ENCODE data around the gene DIPK1B.

DIPK1B gene

DNA sequence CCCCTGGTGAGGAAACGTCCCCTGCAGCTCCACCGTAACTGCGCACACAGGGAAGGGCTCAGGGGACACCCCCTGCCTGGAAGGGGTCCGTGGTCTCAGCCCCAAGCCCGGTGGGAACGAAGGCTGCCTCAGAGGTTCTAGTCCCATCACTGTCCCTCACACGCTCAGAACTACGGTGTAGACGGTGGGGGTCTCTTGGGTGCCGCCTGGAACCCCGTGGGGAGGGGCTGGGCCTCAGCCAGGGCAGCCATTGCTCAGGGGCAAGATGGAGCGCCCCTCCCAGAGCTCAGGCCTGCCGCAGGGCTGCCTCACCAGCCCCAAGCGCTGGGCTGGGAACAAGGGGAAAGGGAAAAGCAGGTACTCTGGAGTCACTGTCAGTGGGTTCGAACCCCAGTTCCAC, 28.0 kb upstream of the DIPK1B start:
- no peaks in the 10 kb centered on the region for H3K79me1 ChIP-seq (ENCODE audit: low read depth, low read length)
- H2BK15ac ChIP-seq (ENCODE audit: low read length): peak overlapping the region; percentile 63
- peaks cover 8 to 15% of the 10 kb centered on the region in 2 donors for H3K4me1 ChIP-seq (ENCODE audit: control insufficient read depth in 2 of 2, insufficient read depth in 1 of 2, low read depth in 1 of 2, low read length in 2 of 2)
- H4K8ac ChIP-seq (ENCODE audit: low read depth, low read length): peak overlapping the region; percentile 45
- H3K18ac ChIP-seq (ENCODE audit: low read length): no peak overlapping the region
- no peaks in the 10 kb centered on the region for H3K36me3 ChIP-seq (replicated peaks in 1 of 2; ENCODE audit: control insufficient read depth in 2 of 2, insufficient read depth in 2 of 2, low read length in 2 of 2)
- no CpG with 5 or more reads among the region's 15 CpGs for WGBS, 2 donors (ENCODE audit: extremely low coverage in 2 of 2, insufficient read length in 2 of 2, insufficient replicate concordance in 1 of 2)
- no peak overlapping the region for H2AFZ ChIP-seq (ENCODE audit: low read length)
- H2AK5ac ChIP-seq (ENCODE audit: low read depth, low read length): peak overlapping the region; percentile 25
- no peak overlapping the region for H2BK120ac ChIP-seq (ENCODE audit: low read depth, low read length)
- no peak overlapping the region for H3K4me3 ChIP-seq (ENCODE audit: low read length in 2 of 2)
- H3K9ac ChIP-seq (ENCODE audit: low read depth, low read length, poor library complexity): no peak overlapping the region
- peak overlapping the region; percentile 25 for H3K23ac ChIP-seq (ENCODE audit: low read depth, low read length, poor library complexity)
- no peak for DNase-seq (ENCODE audit: low spot score)
- H3K14ac ChIP-seq (ENCODE audit: low read length): peak overlapping the region; percentile 63
- no peak overlapping the region for H3K27ac ChIP-seq (replicated peaks; ENCODE audit: low read length)
- H3K9me3 ChIP-seq (replicated peaks in 1 of 2; ENCODE audit: control insufficient read depth in 2 of 2, insufficient read depth in 1 of 2, low read depth in 1 of 2, low read length in 2 of 2): no peaks in the 10 kb centered on the region
- H3K4me2 ChIP-seq (ENCODE audit: insufficient read depth, low read length, poor library complexity, severe bottlenecking): no peak overlapping the region
- H2BK5ac ChIP-seq (ENCODE audit: low read length): no peak overlapping the region
- H3K4ac ChIP-seq (ENCODE audit: low read length): no peak overlapping the region
- no peak overlapping the region for H2BK12ac ChIP-seq (ENCODE audit: low read length)
- H3K27me3 ChIP-seq (ENCODE audit: control insufficient read depth in 3 of 3, insufficient read depth in 3 of 3, low read depth in 1 of 3, low read length in 3 of 3): peaks cover 8 to 46% (median 42%) of the 10 kb centered on the region in 3 experiments
- H4K91ac ChIP-seq (ENCODE audit: low read depth, low read length, poor library complexity): no peak overlapping the region

DNA sequence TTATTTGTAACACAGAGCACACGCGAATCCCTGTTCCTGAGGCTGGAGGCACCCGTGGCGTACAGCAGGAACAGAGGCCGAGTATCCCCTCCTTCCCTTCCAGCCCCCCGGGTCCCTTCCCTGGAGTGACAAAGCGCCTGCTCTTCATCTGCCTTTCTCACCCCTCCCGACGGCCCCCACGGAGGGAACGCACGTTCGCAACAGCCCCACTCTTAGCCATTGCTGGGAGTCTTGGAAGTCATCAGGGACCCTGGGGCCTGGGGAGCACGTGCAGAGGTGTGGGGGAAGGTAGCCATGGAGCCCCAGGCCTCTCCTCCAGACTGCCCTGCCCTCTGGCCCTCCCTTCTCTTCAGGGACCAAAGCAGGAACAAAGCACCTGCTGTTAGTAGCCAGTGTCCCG, 27.6 kb upstream of the DIPK1B start:
- H3K4me1 ChIP-seq (ENCODE audit: control insufficient read depth in 2 of 2, insufficient read depth in 1 of 2, low read depth in 1 of 2, low read length in 2 of 2): peaks cover 8 to 12% of the 10 kb centered on the region in 2 donors
- no peak overlapping the region for H3K4me3 ChIP-seq (ENCODE audit: low read length in 2 of 2)
- no peak overlapping the region for H3K27ac ChIP-seq (replicated peaks; ENCODE audit: low read length)
- peaks cover 8 to 46% (median 44%) of the 10 kb centered on the region in 3 experiments for H3K27me3 ChIP-seq (ENCODE audit: control insufficient read depth in 3 of 3, insufficient read depth in 3 of 3, low read depth in 1 of 3, low read length in 3 of 3)
- peak overlapping the region; percentile 25 for H3K23ac ChIP-seq (ENCODE audit: low read depth, low read length, poor library complexity)
- H2BK120ac ChIP-seq (ENCODE audit: low read depth, low read length): no peak overlapping the region
- H4K91ac ChIP-seq (ENCODE audit: low read depth, low read length, poor library complexity): no peak overlapping the region
- peak overlapping the region; percentile 24 for H3K9ac ChIP-seq (ENCODE audit: low read depth, low read length, poor library complexity)
- no peaks in the 10 kb centered on the region for H3K79me1 ChIP-seq (ENCODE audit: low read depth, low read length)
- peak overlapping the region; percentile 27 for H2AK5ac ChIP-seq (ENCODE audit: low read depth, low read length)
- no peaks in the 10 kb centered on the region for H3K9me3 ChIP-seq (replicated peaks in 1 of 2; ENCODE audit: control insufficient read depth in 2 of 2, insufficient read depth in 1 of 2, low read depth in 1 of 2, low read length in 2 of 2)
- no peak overlapping the region for H3K4ac ChIP-seq (ENCODE audit: low read length)
- H2BK15ac ChIP-seq (ENCODE audit: low read length): no peak overlapping the region
- no peak overlapping the region for H3K4me2 ChIP-seq (ENCODE audit: insufficient read depth, low read length, poor library complexity, severe bottlenecking)
- no peak overlapping the region for H2AFZ ChIP-seq (ENCODE audit: low read length)
- H3K14ac ChIP-seq (ENCODE audit: low read length): no peak overlapping the region
- no peak overlapping the region for H2BK12ac ChIP-seq (ENCODE audit: low read length)
- DNase-seq (ENCODE audit: low spot score): no peak
- no peaks in the 10 kb centered on the region for H3K36me3 ChIP-seq (replicated peaks in 1 of 2; ENCODE audit: control insufficient read depth in 2 of 2, insufficient read depth in 2 of 2, low read length in 2 of 2)
- no peak overlapping the region for H3K18ac ChIP-seq (ENCODE audit: low read length)
- WGBS, 2 donors (ENCODE audit: extremely low coverage in 2 of 2, insufficient read length in 2 of 2, insufficient replicate concordance in 1 of 2): no CpG with 5 or more reads among the region's 15 CpGs
- no peak overlapping the region for H2BK5ac ChIP-seq (ENCODE audit: low read length)
- no peak overlapping the region for H4K8ac ChIP-seq (ENCODE audit: low read depth, low read length)

DNA sequence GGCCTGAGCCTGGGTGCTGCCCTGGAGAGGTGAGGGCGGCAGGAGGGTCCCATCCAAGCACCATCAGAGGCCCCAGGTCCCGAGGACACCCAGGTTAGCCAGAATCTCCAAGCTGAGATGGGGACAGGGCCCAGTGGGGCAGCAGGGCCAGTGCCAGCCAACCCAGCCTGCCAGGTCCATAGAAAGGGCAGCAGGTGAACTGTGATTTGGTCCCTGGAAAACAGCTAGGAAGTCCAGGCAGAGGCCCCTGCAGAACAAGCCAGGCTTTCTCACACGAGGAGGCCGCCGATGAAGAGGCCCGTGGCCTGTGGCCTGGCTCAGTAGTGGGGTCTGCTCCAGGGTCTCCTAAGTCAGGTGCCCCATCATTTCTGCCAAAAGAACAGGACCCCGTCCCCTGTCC, 27.2 kb upstream of the DIPK1B start:
- no peak overlapping the region for H3K14ac ChIP-seq (ENCODE audit: low read length)
- H2BK5ac ChIP-seq (ENCODE audit: low read length): no peak overlapping the region
- peaks cover 8 to 48% (median 46%) of the 10 kb centered on the region in 3 experiments for H3K27me3 ChIP-seq (ENCODE audit: control insufficient read depth in 3 of 3, insufficient read depth in 3 of 3, low read depth in 1 of 3, low read length in 3 of 3)
- H3K79me1 ChIP-seq (ENCODE audit: low read depth, low read length): no peaks in the 10 kb centered on the region
- H2BK12ac ChIP-seq (ENCODE audit: low read length): no peak overlapping the region
- no peaks in the 10 kb centered on the region for H3K9me3 ChIP-seq (replicated peaks in 1 of 2; ENCODE audit: control insufficient read depth in 2 of 2, insufficient read depth in 1 of 2, low read depth in 1 of 2, low read length in 2 of 2)
- H3K18ac ChIP-seq (ENCODE audit: low read length): no peak overlapping the region
- peaks cover 8 to 12% of the 10 kb centered on the region in 2 donors for H3K4me1 ChIP-seq (ENCODE audit: control insufficient read depth in 2 of 2, insufficient read depth in 1 of 2, low read depth in 1 of 2, low read length in 2 of 2)
- H2BK120ac ChIP-seq (ENCODE audit: low read depth, low read length): no peak overlapping the region
- H3K4me3 ChIP-seq (ENCODE audit: low read length in 2 of 2): no peak overlapping the region
- no peak overlapping the region for H2BK15ac ChIP-seq (ENCODE audit: low read length)
- no peak for DNase-seq (ENCODE audit: low spot score)
- WGBS, 2 donors (ENCODE audit: extremely low coverage in 2 of 2, insufficient read length in 2 of 2, insufficient replicate concordance in 1 of 2): no CpG with 5 or more reads among the region's 7 CpGs
- peak overlapping the region; percentile 25 for H3K23ac ChIP-seq (ENCODE audit: low read depth, low read length, poor library complexity)
- H4K8ac ChIP-seq (ENCODE audit: low read depth, low read length): no peak overlapping the region
- H3K27ac ChIP-seq (replicated peaks; ENCODE audit: low read length): no peak overlapping the region
- H3K4me2 ChIP-seq (ENCODE audit: insufficient read depth, low read length, poor library complexity, severe bottlenecking): no peak overlapping the region
- no peak overlapping the region for H3K4ac ChIP-seq (ENCODE audit: low read length)
- H2AFZ ChIP-seq (ENCODE audit: low read length): no peak overlapping the region
- H4K91ac ChIP-seq (ENCODE audit: low read depth, low read length, poor library complexity): no peak overlapping the region
- H2AK5ac ChIP-seq (ENCODE audit: low read depth, low read length): peak overlapping the region; percentile 27
- H3K9ac ChIP-seq (ENCODE audit: low read depth, low read length, poor library complexity): peak overlapping the region; percentile 24
- no peaks in the 10 kb centered on the region for H3K36me3 ChIP-seq (replicated peaks in 1 of 2; ENCODE audit: control insufficient read depth in 2 of 2, insufficient read depth in 2 of 2, low read length in 2 of 2)

DNA sequence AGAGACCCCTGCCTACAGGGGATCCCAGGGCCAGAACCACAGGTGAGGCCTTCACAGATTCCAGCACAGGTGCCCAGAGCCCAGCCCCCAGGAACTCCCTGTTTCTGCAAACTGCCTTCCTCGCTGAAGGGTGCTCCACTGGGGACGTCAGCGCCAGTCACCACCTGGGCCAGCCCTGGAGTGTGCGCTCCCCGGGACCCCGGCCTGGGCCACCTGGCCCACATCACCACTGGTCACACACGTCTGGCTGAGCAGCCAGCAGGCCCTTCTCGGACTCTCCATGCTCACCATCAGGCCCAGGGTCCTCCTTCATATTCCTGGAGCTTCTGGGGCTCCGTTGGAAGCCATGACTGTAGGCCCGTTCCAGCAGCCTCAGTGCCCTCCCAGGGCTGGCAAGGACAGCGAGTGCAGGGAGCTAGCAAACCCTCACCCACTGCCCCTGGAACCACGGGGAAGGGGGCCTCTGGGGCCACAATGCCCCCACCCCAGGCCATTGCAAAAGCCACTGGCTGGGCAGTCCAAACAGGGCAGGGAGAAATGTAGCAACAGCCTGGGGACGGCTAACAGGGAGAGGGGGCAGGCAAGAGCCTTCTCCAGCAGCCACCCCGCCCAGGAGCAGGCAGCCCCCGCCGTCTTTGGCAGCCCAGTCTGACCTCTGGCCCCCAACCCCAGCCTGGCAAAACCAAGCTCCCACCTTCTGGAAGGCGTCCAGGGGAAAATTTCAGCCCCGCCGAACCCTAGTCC, 26.4 kb upstream of the DIPK1B start:
- Histone ChIP-seq H4K91ac (ENCODE audit: low read depth, low read length, poor library complexity) (no peak overlapping the region), H3K79me1 (ENCODE audit: low read depth, low read length) (no peaks in the 10 kb centered on the region), H3K27me3 (ENCODE audit: control insufficient read depth in 3 of 3, insufficient read depth in 3 of 3, low read depth in 1 of 3, low read length in 3 of 3) (peaks cover 8 to 55% (median 46%) of the 10 kb centered on the region in 3 experiments), H2AFZ (ENCODE audit: low read length) (peak overlapping the region; percentile 94), H3K18ac (ENCODE audit: low read length) (peak overlapping the region; percentile 90), H3K23ac (ENCODE audit: low read depth, low read length, poor library complexity) (peak overlapping the region; percentile 73), H2BK5ac (ENCODE audit: low read length) (peak overlapping the region; percentile 82), H3K9me3 (replicated peaks in 1 of 2; ENCODE audit: control insufficient read depth in 2 of 2, insufficient read depth in 1 of 2, low read depth in 1 of 2, low read length in 2 of 2) (no peaks in the 10 kb centered on the region), H3K4me1 (ENCODE audit: control insufficient read depth in 2 of 2, insufficient read depth in 1 of 2, low read depth in 1 of 2, low read length in 2 of 2) (peaks cover 8 to 12% of the 10 kb centered on the region in 2 donors), H3K9ac (ENCODE audit: low read depth, low read length, poor library complexity) (peak overlapping the region; percentile 77), H2AK5ac (ENCODE audit: low read depth, low read length) (peak overlapping the region; percentile 92), H4K8ac (ENCODE audit: low read depth, low read length) (no peak overlapping the region), H2BK120ac (ENCODE audit: low read depth, low read length) (no peak overlapping the region), H3K36me3 (replicated peaks in 1 of 2; ENCODE audit: control insufficient read depth in 2 of 2, insufficient read depth in 2 of 2, low read length in 2 of 2) (no peaks in the 10 kb centered on the region), H2BK12ac (ENCODE audit: low read length) (no peak overlapping the region), H3K4me3 (ENCODE audit: low read length in 2 of 2) (peak overlapping the region; percentile 52 to 82), H3K14ac (ENCODE audit: low read length) (no peak overlapping the region), H2BK15ac (ENCODE audit: low read length) (no peak overlapping the region), H3K4ac (ENCODE audit: low read length) (no peak overlapping the region), H3K4me2 (ENCODE audit: insufficient read depth, low read length, poor library complexity, severe bottlenecking) (peak overlapping the region; percentile 97), H3K27ac (replicated peaks; ENCODE audit: low read length) (no peak overlapping the region)
- WGBS, 2 donors (ENCODE audit: extremely low coverage in 2 of 2, insufficient read length in 2 of 2, insufficient replicate concordance in 1 of 2): no CpG with 5 or more reads among the region's 19 CpGs
- no peak for DNase-seq (ENCODE audit: low spot score)
